WTC11 (cell line): ENCODE results near the gene OSGEPL1. TPM values are rescaled to one million over a fixed set of nuclear protein-coding genes. Genes with fewer than 3 reads are reported as not detected.

Experiments used
- ATAC-seq: fragments of 200-7000 bp; cut with Tn5 transposase; 2 replicates; pipeline ENCODE4 v1.10.0; 2021; ENCODE audit warnings: mild to moderate bottlenecking, moderate library complexity
- CTCF ChIA-PET: fragments of 300-600 bp; sonication (Branson Sonifier 250); formaldehyde crosslinking; loops from one replicate; lab custom pipeline; 2021; ENCODE audit warnings: antibody characterized with exemption; lab: Charles Lee
- POLR2A ChIA-PET: fragments of 350-600 bp; sonication (Branson Sonifier 250); formaldehyde crosslinking; loops from one replicate; lab custom pipeline; 2021; ENCODE audit warnings: antibody characterized with exemption; lab: Charles Lee
- DNase-seq: peaks from one replicate; pipeline ENCODE4 v3.0.0; 2021; ENCODE audit warnings: low spot score
- H3K27ac Mint-ChIP-seq: 2 replicates; pipeline ENCODE4 v1.8.0; 2021; ENCODE audit warnings: mixed read lengths
- H3K27me3 Mint-ChIP-seq: 2 replicates; pipeline ENCODE4 v1.8.0; 2021; ENCODE audit warnings: low read depth, mild to moderate bottlenecking, moderate library complexity, mixed read lengths
- H3K36me3 Mint-ChIP-seq: 2 replicates; pipeline ENCODE4 v1.8.0; 2021; ENCODE audit warnings: mixed read lengths
- H3K4me1 Mint-ChIP-seq: 2 replicates; pipeline ENCODE4 v1.8.0; 2022; ENCODE audit warnings: mixed read lengths
- H3K4me3 Mint-ChIP-seq: 2 replicates; pipeline ENCODE4 v1.8.0; 2021; ENCODE audit warnings: mild to moderate bottlenecking, moderate library complexity, mixed read lengths
- H3K9me3 Mint-ChIP-seq: 2 replicates; pipeline ENCODE4 v1.8.0; 2021; ENCODE audit warnings: mixed read lengths
- ELF4 ChIP-seq: sonication (generic); formaldehyde crosslinking; IDR thresholded peaks from 2 replicates; pipeline ENCODE4 v1.8.1; 2022; ENCODE audit warnings: low read depth, mild to moderate bottlenecking, moderate library complexity, missing genetic modification reagents
- ERG ChIP-seq: fragments of 250-450 bp; sonication (Bioruptor Pico); IDR thresholded peaks from 2 replicates; pipeline ENCODE4 v1.8.0; 2021; ENCODE audit warnings: mild to moderate bottlenecking
- FOXP4 ChIP-seq: sonication (generic); formaldehyde crosslinking; IDR thresholded peaks from 2 replicates; pipeline ENCODE4 v1.8.0; 2022; ENCODE audit warnings: mild to moderate bottlenecking, missing genetic modification reagents
- GABPB1 ChIP-seq: sonication (generic); formaldehyde crosslinking; IDR thresholded peaks from 2 replicates; pipeline ENCODE4 v1.8.1; 2023; ENCODE audit warnings: mild to moderate bottlenecking, missing genetic modification reagents
- MYBL2 ChIP-seq: sonication (generic); formaldehyde crosslinking; IDR thresholded peaks from 2 replicates; pipeline ENCODE4 v1.8.1; 2023; ENCODE audit warnings: mild to moderate bottlenecking, moderate library complexity, missing genetic modification reagents
- NR2C2 ChIP-seq: sonication (generic); formaldehyde crosslinking; IDR thresholded peaks from 2 replicates; pipeline ENCODE4 v1.8.0; 2022; ENCODE audit warnings: mild to moderate bottlenecking, missing genetic modification reagents
- PRDM15 ChIP-seq: sonication (generic); formaldehyde crosslinking; IDR thresholded peaks from 2 replicates; pipeline ENCODE4 v1.8.0; 2022; ENCODE audit warnings: missing genetic modification reagents
- RORB ChIP-seq: fragments of 250-450 bp; sonication (Bioruptor Pico); IDR thresholded peaks from 2 replicates; pipeline ENCODE4 v1.9.0; 2021; ENCODE audit warnings: mild to moderate bottlenecking
- SOX15 ChIP-seq: fragments of 250-450 bp; sonication (Bioruptor Pico); IDR thresholded peaks from 2 replicates; pipeline ENCODE4 v1.9.0; 2021; ENCODE audit warnings: mild to moderate bottlenecking
- TEAD1 ChIP-seq: sonication (generic); formaldehyde crosslinking; IDR thresholded peaks from 2 replicates; pipeline ENCODE4 v1.8.0; 2022; ENCODE audit warnings: mild to moderate bottlenecking, missing genetic modification reagents
- USF2 ChIP-seq: sonication (generic); formaldehyde crosslinking; IDR thresholded peaks from 2 replicates; pipeline ENCODE4 v1.8.1; 2023; ENCODE audit warnings: mild to moderate bottlenecking, missing genetic modification reagents, moderate library complexity
- ZBTB21 ChIP-seq: sonication (generic); formaldehyde crosslinking; IDR thresholded peaks from 2 replicates; pipeline ENCODE4 v1.8.1; 2023; ENCODE audit warnings: mild to moderate bottlenecking, missing genetic modification reagents, borderline replicate concordance
- ZNF512 ChIP-seq: sonication (generic); formaldehyde crosslinking; IDR thresholded peaks from 2 replicates; pipeline ENCODE4 v1.8.1; 2022; ENCODE audit warnings: missing genetic modification reagents, borderline replicate concordance
- total RNA-seq: library from RNA; stranded (reverse); gene quantifications from 3 replicates; pipeline ENCODE4 v1.2.3, GENCODE V29; 2021
- TF ChIP-seq, protein P1 (sequence below): fragments of 250-450 bp; sonication (Bioruptor Pico); conservative IDR thresholded peaks from 2 replicates; pipeline ENCODE4 v1.9.0; 2021; ENCODE audit warnings: mild to moderate bottlenecking

OSGEPL1 gene
- total RNA-seq, 1 experiment from 2014 or later: 15.2 TPM

DNA sequence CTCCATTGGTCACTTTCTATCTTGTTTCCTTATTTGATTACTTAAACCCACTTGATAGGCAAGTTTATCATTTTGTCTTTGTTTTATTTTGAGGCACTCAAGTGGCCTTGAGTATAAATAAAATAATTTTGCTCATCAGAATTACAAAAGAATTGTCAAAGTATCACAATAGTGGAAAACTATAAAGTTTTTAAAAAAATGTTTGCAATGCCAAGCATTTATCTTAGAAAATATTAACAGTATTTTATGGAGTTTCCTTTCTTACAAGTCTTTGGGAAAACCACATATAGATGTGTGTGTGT, 36.4 kb upstream of the OSGEPL1 start:
- ChIA-PET CTCF (interaction anchor here (0.7 to 1.2 kb wide), 5 partner anchors 9 to 357 kb away, joined by 4 to 10 read pairs (median 5); partner anchors contain the start of gene OSGEPL1), POLR2A (interaction anchor here (0.6 kb wide), 1 partner anchor 1152 kb away, joined by 4 read pairs; no protein-coding TSS in a partner anchor)
- TF ChIP-seq, protein P1, sequence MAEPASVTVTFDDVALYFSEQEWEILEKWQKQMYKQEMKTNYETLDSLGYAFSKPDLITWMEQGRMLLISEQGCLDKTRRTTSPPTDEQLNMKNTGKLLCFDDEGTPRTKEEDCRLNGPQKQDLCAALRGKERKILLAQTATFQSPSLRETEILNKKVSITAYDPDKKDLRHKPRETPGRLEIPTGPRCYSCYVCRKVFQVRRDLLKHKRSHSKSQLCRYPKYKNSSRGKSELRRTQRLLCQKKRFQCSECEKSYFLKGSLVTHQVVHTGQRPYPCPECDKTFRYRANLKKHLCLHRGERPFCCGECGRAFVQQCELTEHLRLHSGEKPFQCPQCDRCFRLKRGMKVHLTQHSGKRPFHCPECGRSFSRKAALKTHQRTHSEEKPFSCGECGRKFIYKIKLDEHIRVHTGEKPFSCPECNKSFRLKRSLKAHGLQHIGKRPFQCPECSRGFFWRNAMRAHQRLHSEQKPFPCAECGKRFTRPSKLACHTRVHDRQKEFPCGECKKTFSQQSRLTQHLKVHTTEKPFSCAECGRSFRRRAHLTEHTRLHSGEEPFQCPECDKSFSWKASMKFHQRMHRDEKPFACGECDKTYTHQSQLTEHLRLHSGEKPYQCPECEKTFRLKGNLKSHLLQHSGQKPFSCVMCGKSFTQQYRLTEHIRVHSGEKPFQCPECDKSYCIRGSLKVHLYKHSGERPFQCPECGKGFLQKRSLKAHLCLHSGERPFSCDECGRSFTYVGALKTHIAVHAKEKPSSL (CRISPR knock-in tag): no peak
- no peak for TF ChIP-seq ZNF512 (CRISPR knock-in tag)
- no peak for TF ChIP-seq USF2
- TF ChIP-seq ELF4: no peak
- TF ChIP-seq RORB (CRISPR knock-in tag): no peak
- TF ChIP-seq NR2C2 (CRISPR knock-in tag): no peak
- TF ChIP-seq FOXP4 (CRISPR knock-in tag): no peak
- no peak for TF ChIP-seq PRDM15 (CRISPR knock-in tag)
- no peak for TF ChIP-seq GABPB1 (CRISPR knock-in tag)
- TF ChIP-seq ERG (CRISPR knock-in tag): no peak
- TF ChIP-seq TEAD1 (CRISPR knock-in tag): no peak
- no peak for TF ChIP-seq ZBTB21
- no peak for TF ChIP-seq MYBL2
- no peak for TF ChIP-seq SOX15

More for the DNA sequence above, 36.4 kb upstream of the OSGEPL1 start:
- H3K4me1 Mint-ChIP-seq: no peaks in the 10 kb centered on the region
- ATAC-seq (no peak), DNase-seq (no peak)
- H3K4me3 Mint-ChIP-seq: no peak overlapping the region
- H3K27ac Mint-ChIP-seq: no peak overlapping the region
- peaks cover 34% of the 10 kb centered on the region for H3K36me3 Mint-ChIP-seq
- no peaks in the 10 kb centered on the region for H3K9me3 Mint-ChIP-seq
- H3K27me3 Mint-ChIP-seq: no peaks in the 10 kb centered on the region
